Stimulated activated CD4-positive, alpha-beta T cell treated with anti-CD3 and anti-CD28 coated beads, Interleukin-2, amount 100 ng/mL, for 4 hours (primary cell): ENCODE measurements around the gene CRB2.

Experiments
- DNase-seq: peaks from one replicate; pipeline ENCODE4 v3.0.0-alpha.2; 2020; ENCODE audit warnings: low read depth

Gene CRB2

GRCh38 chr9:123406691-123407216 is 50.8 kb downstream of the CRB2 start:
- no peak for DNase-seq

GRCh38 chr9:123407217-123407851 is 51.3 kb downstream of the CRB2 start:
- no peak for DNase-seq

- no peak for DNase-seq
These were observed 52.6 kb downstream of the CRB2 start for GRCh38 chr9:123408313-123409262.

- DNase-seq, result no peak
These were observed 54.4 kb downstream of the CRB2 start for GRCh38 chr9:123410281-123410910.

GRCh38 chr9:123411191-123411590 is 55.2 kb downstream of the CRB2 start:
- DNase-seq, result no peak

- DNase-seq, result no peak
These were observed 55.6 kb downstream of the CRB2 start for GRCh38 chr9:123411636-123412035.

GRCh38 chr9:123412171-123412820 is 56.3 kb downstream of the CRB2 start:
- DNase-seq, result no peak

- no peak for DNase-seq
These were observed 58.2 kb downstream of the CRB2 start for GRCh38 chr9:123414204-123414603.

- DNase-seq, result no peak
These were observed 59.2 kb downstream of the CRB2 start for GRCh38 chr9:123414936-123415930.

- no peak for DNase-seq
These were observed 60.2 kb downstream of the CRB2 start for GRCh38 chr9:123416176-123416575.

GRCh38 chr9:123417289-123418051 is 61.5 kb downstream of the CRB2 start:
- DNase-seq, result no peak

GRCh38 chr9:123418052-123418430 is 62.0 kb downstream of the CRB2 start:
- DNase-seq, result no peak

- DNase-seq, result no peak
These were observed 62.5 kb downstream of the CRB2 start for GRCh38 chr9:123418506-123418905.

GRCh38 chr9:123419091-123419490 is 63.1 kb downstream of the CRB2 start:
- no peak for DNase-seq

GRCh38 chr9:123419721-123420591 is 64.0 kb downstream of the CRB2 start:
- no peak for DNase-seq

GRCh38 chr9:123420592-123421111 is 64.7 kb downstream of the CRB2 start:
- no peak for DNase-seq

- no peak for DNase-seq
These were observed 65.2 kb downstream of the CRB2 start for GRCh38 chr9:123421186-123421585.

- no peak for DNase-seq
These were observed 65.9 kb downstream of the CRB2 start for GRCh38 chr9:123421801-123422455.
